Nephron progenitor cell (in vitro differentiated cells): Measurements from ENCODE around the gene IL16.

Experiments used
- DNase-seq: peaks from one replicate; pipeline ENCODE4 v3.0.0; 2021
- H3K27ac Mint-ChIP-seq: 2 replicates; pipeline ENCODE4 v1.8.0; 2021; ENCODE audit warnings: mild to moderate bottlenecking, moderate library complexity, mixed read lengths
- H3K27me3 Mint-ChIP-seq: 2 replicates; pipeline ENCODE4 v1.8.0; 2021; ENCODE audit warnings: mild to moderate bottlenecking, low read depth, mixed read lengths; ENCODE audit not compliant: poor library complexity
- H3K36me3 Mint-ChIP-seq: 2 replicates; pipeline ENCODE4 v1.8.0; 2021; ENCODE audit warnings: low read depth, mixed read lengths
- H3K4me1 Mint-ChIP-seq: 2 replicates; pipeline ENCODE4 v1.8.0; 2021; ENCODE audit warnings: mixed read lengths
- H3K4me3 Mint-ChIP-seq: 2 replicates; pipeline ENCODE4 v1.8.0; 2021; ENCODE audit warnings: mild to moderate bottlenecking, moderate library complexity, mixed read lengths
- H3K9me3 Mint-ChIP-seq: 2 replicates; pipeline ENCODE4 v1.8.0; 2021; ENCODE audit warnings: mild to moderate bottlenecking, moderate library complexity, mixed read lengths
- CTCF ChIP-seq: fragments of 200-600 bp; sonication (generic); IDR thresholded peaks from 2 replicates; pipeline ENCODE4 v1.5.0; 2021; ENCODE audit warnings: antibody characterized with exemption

The IL16 gene

GRCh38 chr15:81337241-81337640 is 140.6 kb downstream of the IL16 start:
- no peak overlapping the region for H3K4me3 Mint-ChIP-seq
- H3K36me3 Mint-ChIP-seq = no peaks in the 10 kb centered on the region
- peaks cover 3% of the 10 kb centered on the region for H3K27me3 Mint-ChIP-seq
- H3K9me3 Mint-ChIP-seq = no peaks in the 10 kb centered on the region
- H3K27ac Mint-ChIP-seq = no peak overlapping the region
- no peak for DNase-seq
- peaks cover 4% of the 10 kb centered on the region for H3K4me1 Mint-ChIP-seq
- TF ChIP-seq CTCF = no peak

- DNase-seq = no peak
- Mint-ChIP-seq H3K36me3 (no peaks in the 10 kb centered on the region), H3K27ac (no peak overlapping the region), H3K9me3 (no peaks in the 10 kb centered on the region), H3K27me3 (peaks cover 3% of the 10 kb centered on the region), H3K4me1 (peaks cover 4% of the 10 kb centered on the region), H3K4me3 (no peak overlapping the region)
- TF ChIP-seq CTCF = no peak
Measured at GRCh38 chr15:81337713-81338157, 141.1 kb downstream of the IL16 start.

DNA sequence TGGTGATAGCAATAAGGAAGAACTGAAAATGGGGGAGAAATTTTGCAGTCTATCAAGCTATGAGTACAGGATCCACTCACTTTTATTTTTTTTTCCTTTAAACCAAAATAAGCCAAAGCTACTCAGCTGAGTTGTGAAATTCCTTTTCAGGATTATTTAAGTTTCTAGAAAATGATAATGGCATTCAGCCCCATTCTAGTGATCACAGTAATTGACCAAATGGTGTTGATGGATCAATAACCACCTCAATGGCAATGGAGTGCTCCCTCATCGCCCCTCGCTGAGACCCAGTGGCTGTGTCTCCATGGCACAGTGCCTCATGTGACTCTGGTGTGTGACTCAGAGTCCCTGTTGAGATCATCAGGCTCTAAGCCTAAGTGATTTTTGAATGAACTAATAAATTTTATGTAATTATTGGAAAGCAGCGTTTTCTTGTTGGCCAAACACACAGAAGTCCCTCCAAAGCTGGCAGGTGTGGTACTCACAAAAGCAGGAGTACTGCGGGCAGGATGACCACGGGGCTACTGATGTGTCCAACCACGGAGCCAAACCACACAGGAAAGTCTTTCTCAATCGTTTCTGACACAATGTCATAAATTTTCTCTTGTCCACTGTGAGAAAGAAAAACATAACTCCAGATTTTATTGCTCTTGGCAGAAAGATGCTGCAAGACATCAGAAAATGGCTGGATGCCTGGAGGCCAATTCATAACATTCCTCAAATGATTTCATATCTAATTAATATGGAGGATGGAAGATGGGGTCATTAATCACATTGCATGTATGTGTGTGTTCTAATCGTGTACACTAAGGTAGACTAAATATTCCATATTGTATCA is 141.7 kb downstream of the IL16 start:
- H3K36me3 Mint-ChIP-seq = no peaks in the 10 kb centered on the region
- H3K4me1 Mint-ChIP-seq = peaks cover 4% of the 10 kb centered on the region
- peaks cover 3% of the 10 kb centered on the region for H3K27me3 Mint-ChIP-seq
- no peak for TF ChIP-seq CTCF
- no peak overlapping the region for H3K27ac Mint-ChIP-seq
- DNase-seq = no peak
- no peak overlapping the region for H3K4me3 Mint-ChIP-seq
- no peaks in the 10 kb centered on the region for H3K9me3 Mint-ChIP-seq

- Mint-ChIP-seq H3K9me3 (no peaks in the 10 kb centered on the region), H3K4me3 (no peak overlapping the region), H3K27ac (no peak overlapping the region), H3K27me3 (peaks cover 5% of the 10 kb centered on the region), H3K4me1 (peaks cover 4% of the 10 kb centered on the region), H3K36me3 (no peaks in the 10 kb centered on the region)
- no peak for DNase-seq
- TF ChIP-seq CTCF = no peak
Measured at GRCh38 chr15:81339321-81339720, 142.6 kb downstream of the IL16 start.

DNA sequence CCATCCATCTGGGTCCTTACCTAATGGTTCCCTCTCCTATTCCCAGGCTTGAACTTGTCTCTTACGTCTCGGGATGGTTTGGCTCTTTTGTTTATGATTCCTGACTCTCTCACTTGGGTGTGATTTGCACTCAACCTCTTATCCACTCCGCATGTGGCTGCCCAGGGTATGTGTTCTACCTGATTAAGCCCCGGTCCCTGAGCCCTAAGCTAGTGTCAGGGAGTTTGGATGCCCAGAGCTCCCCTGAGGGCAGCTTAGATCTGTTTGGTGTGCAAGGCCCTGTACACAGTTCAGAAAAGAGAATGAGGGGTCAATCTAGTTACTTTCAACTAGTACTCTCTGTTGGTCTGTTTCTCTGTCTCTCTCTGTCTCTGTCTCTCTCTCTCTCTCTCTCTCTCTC is 143.2 kb downstream of the IL16 start:
- no peaks in the 10 kb centered on the region for H3K4me1 Mint-ChIP-seq
- TF ChIP-seq CTCF = no peak
- H3K4me3 Mint-ChIP-seq = no peak overlapping the region
- no peaks in the 10 kb centered on the region for H3K9me3 Mint-ChIP-seq
- peaks cover 7% of the 10 kb centered on the region for H3K27me3 Mint-ChIP-seq
- H3K27ac Mint-ChIP-seq = no peak overlapping the region
- no peaks in the 10 kb centered on the region for H3K36me3 Mint-ChIP-seq
- no peak for DNase-seq

GRCh38 chr15:81341351-81341750 is 144.7 kb downstream of the IL16 start:
- Mint-ChIP-seq H3K4me3 (no peak overlapping the region), H3K4me1 (no peaks in the 10 kb centered on the region), H3K27ac (no peak overlapping the region), H3K36me3 (no peaks in the 10 kb centered on the region), H3K9me3 (no peaks in the 10 kb centered on the region), H3K27me3 (peaks cover 8% of the 10 kb centered on the region)
- DNase-seq = no peak
- no peak for TF ChIP-seq CTCF
